ENCODE results near the gene SLC35F3.

DNA sequence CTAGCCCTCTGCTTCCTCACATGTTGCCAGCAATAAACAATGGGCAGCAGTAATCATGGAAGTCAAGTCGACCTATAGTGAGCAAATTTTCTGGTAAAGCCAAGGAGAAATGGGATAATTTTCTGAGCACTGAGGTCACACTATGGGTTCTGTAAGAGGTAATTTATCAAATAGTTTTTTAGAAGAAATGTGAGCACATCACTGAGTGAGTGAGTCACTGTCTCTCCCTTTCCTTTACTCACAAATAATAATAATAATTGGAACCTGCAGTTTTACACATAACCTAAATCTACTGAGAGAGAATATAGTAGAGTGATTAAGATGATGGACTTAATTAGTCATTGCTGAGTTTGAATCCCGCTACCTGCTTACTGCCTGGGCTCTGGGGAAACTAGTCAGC lies 23.6 kb downstream of the SLC35F3 start:
- TF ChIP-seq POU2F2 (IDR thresholded peaks at IDR 0.05; ENCODE audit: low read depth, low read length), result no peak
- TF ChIP-seq POLR2A (IDR thresholded peaks at IDR 0.05; ENCODE audit: low read depth, low read length), result no peak
- TF ChIP-seq POLR2AphosphoS5 (IDR thresholded peaks at IDR 0.05; ENCODE audit: low read depth, low read length), result no peak
- no peak for TF ChIP-seq TAF1 (IDR thresholded peaks at IDR 0.05; ENCODE audit: low read depth, low read length)
- no peak for TF ChIP-seq SPI1 (IDR thresholded peaks at IDR 0.05; ENCODE audit: low read depth, low read length)

Measured in GM12891 (cell line).